HCT116 (cell line): ENCODE data around the gene CMTM8. TPM values are rescaled to one million over a fixed set of nuclear protein-coding genes. Genes with fewer than 3 reads are reported as not detected.

ENCODE experiments used
- ATAC-seq: fragments of 200-7000 bp; cut with Tn5 transposase; 2 replicates; pipeline ENCODE4 v1.9.1; 2020; ENCODE audit warnings: mild to moderate bottlenecking, moderate library complexity
- BruUV-seq: library from RNA; stranded (reverse); fragments of 400-500 nt; replicated peaks from 2 replicates; lab custom pipeline; 2021; lab: Mats Ljungman, UMichigan
- CTCF ChIA-PET: fragments of 300-600 bp; sonication (Branson Sonifier 250); formaldehyde crosslinking; loops from one replicate; lab custom pipeline; 2021; ENCODE audit warnings: antibody characterized with exemption; lab: Charles Lee
- POLR2A ChIA-PET: fragments of 300-600, 350-600 bp; sonication (Branson Sonifier 250); formaldehyde crosslinking; loops from one replicate; lab custom pipeline; 2021; ENCODE audit warnings: antibody characterized with exemption; lab: Charles Lee
- RAD21 ChIA-PET, 2 experiments: fragments of 300-600 bp; sonication (Branson Sonifier 250); formaldehyde crosslinking; loops; one replicate each; lab custom pipeline; 2023; ENCODE audit warnings: low total read pairs in 2 of 2; ENCODE audit not compliant: uncharacterized antibody in 2 of 2, unreplicated experiment in 2 of 2, low non-redundant PET in 1 of 2; lab: Charles Lee
- DNase-seq: peaks from one replicate; pipeline ENCODE4 v3.0.0-alpha.2; 2010; ENCODE audit warnings: low read depth, low spot score
- H2AFZ ChIP-seq: fragments of 200-600 bp; shearing (Covaris generic), sonication (generic); 2 replicates; pipeline ENCODE4 v1.6.1; 2017; ENCODE audit warnings: low read depth, mixed run types, mixed read lengths, antibody characterized with exemption, low read length; ENCODE audit not compliant: poor library complexity, severe bottlenecking
- H3K27ac ChIP-seq: 2 replicates; pipeline ENCODE4 v1.5.1; 2012; ENCODE audit warnings: low read depth, low read length
- H3K27me3 ChIP-seq: fragments of 200-600 bp; sonication (generic); 2 replicates; pipeline ENCODE4 v1.6.1; 2016; ENCODE audit warnings: mixed run types, low read length, mixed read lengths; ENCODE audit not compliant: insufficient read depth
- H3K36me3 ChIP-seq, 2 experiments: fragments of 200-500 bp in 1 of 2; fragments of 200-600 bp in 1 of 2; sonication (Bioruptor generic) in 1 of 2; sonication (generic) in 1 of 2; 2 replicates each; pipeline versions ENCODE4 v1.5.1 to v1.6.1; 2014 to 2016; ENCODE audit warnings: low read length in 2 of 2, inconsistent platforms in 1 of 2, mixed read lengths in 1 of 2, mixed run types in 1 of 2; ENCODE audit not compliant: insufficient read depth in 2 of 2, control insufficient read depth in 1 of 2
- H3K4me1 ChIP-seq, 2 experiments: fragments of 200-600 bp in 1 of 2; sonication (generic) in 1 of 2; 2 replicates each; pipeline versions ENCODE4 v1.5.1 to v1.6.1; 2012 to 2017; ENCODE audit warnings: low read length in 2 of 2, inconsistent platforms in 1 of 2, mild to moderate bottlenecking in 1 of 2, mixed read lengths in 1 of 2, mixed run types in 1 of 2, moderate library complexity in 1 of 2; ENCODE audit not compliant: insufficient read depth in 2 of 2, control insufficient read depth in 1 of 2
- H3K4me2 ChIP-seq: fragments of 200-600 bp; sonication (generic); 2 replicates; pipeline ENCODE4 v1.6.1; 2017; ENCODE audit warnings: mixed run types, low read length, mixed read lengths
- H3K4me3 ChIP-seq, 2 experiments: fragments of 200-600 bp in 1 of 2; sonication (generic) in 1 of 2; replicated peaks in 1 of 2; 2 replicates each; pipeline ENCODE4 v1.5.1; 2011 to 2016; ENCODE audit warnings: low read length in 2 of 2, control low read depth in 1 of 2, low read depth in 1 of 2, mild to moderate bottlenecking in 1 of 2, mixed read lengths in 1 of 2, mixed run types in 1 of 2
- H3K79me2 ChIP-seq: fragments of 200-600 bp; sonication (generic); 2 replicates; pipeline ENCODE4 v1.6.1; 2017; ENCODE audit warnings: mild to moderate bottlenecking, mixed run types, low read length, moderate library complexity, mixed read lengths; ENCODE audit not compliant: insufficient read depth
- H3K9ac ChIP-seq: fragments of 200-600 bp; sonication (generic); 2 replicates; pipeline ENCODE4 v1.6.1; 2016; ENCODE audit warnings: low read length, mixed read lengths
- H3K9me2 ChIP-seq: fragments of 200-600 bp; sonication (generic), shearing (Covaris generic); 2 replicates; pipeline ENCODE4 v1.6.1; 2017; ENCODE audit warnings: mixed run types, mild to moderate bottlenecking, moderate library complexity; ENCODE audit not compliant: insufficient read depth
- H3K9me3 ChIP-seq, 2 experiments: fragments of 200-500 bp in 1 of 2; fragments of 200-600 bp in 1 of 2; sonication (Bioruptor generic) in 1 of 2; sonication (generic) in 1 of 2; 2 replicates each; pipeline ENCODE4 v1.6.1; 2014 to 2017; ENCODE audit warnings: low read length in 2 of 2, mixed read lengths in 2 of 2, inconsistent platforms in 1 of 2, low read depth in 1 of 2, mild to moderate bottlenecking in 1 of 2, mixed run types in 1 of 2, moderate library complexity in 1 of 2; ENCODE audit not compliant: control insufficient read depth in 1 of 2, insufficient read depth in 1 of 2
- H4K20me1 ChIP-seq: fragments of 200-600 bp; sonication (generic), shearing (Covaris generic); 2 replicates; pipeline ENCODE4 v1.6.1; 2017; ENCODE audit warnings: mixed run types, mild to moderate bottlenecking, moderate library complexity; ENCODE audit not compliant: insufficient read depth
- CBX3 ChIP-seq: IDR thresholded peaks from 2 replicates; pipeline ENCODE4 v1.6.1; 2012; ENCODE audit warnings: low read depth
- CEBPB ChIP-seq: IDR thresholded peaks from 2 replicates; pipeline ENCODE4 v1.6.1; 2012; ENCODE audit warnings: low read depth
- EGR1 ChIP-seq: IDR thresholded peaks from 2 replicates; pipeline ENCODE4 v1.6.1; 2012; ENCODE audit warnings: low read depth
- ELF1 ChIP-seq: IDR thresholded peaks from 2 replicates; pipeline ENCODE4 v1.6.1; 2012; ENCODE audit warnings: low read depth, borderline replicate concordance
- EZH2 ChIP-seq: fragments of 200-600 bp; sonication (generic); IDR thresholded peaks from 2 replicates; pipeline ENCODE4 v1.6.1; 2017; ENCODE audit warnings: antibody characterized with exemption, mixed run types
- EZH2phosphoT487 ChIP-seq: fragments of 200-600 bp; IDR thresholded peaks from 2 replicates; pipeline ENCODE4 v1.6.1; 2018; ENCODE audit warnings: antibody characterized with exemption, borderline replicate concordance
- FOSL1 ChIP-seq: IDR thresholded peaks from 2 replicates; pipeline ENCODE4 v1.6.1; 2012; ENCODE audit warnings: low read depth
- POLR2A ChIP-seq: IDR thresholded peaks from 2 replicates; pipeline ENCODE4 v1.7.0; 2011; ENCODE audit warnings: borderline replicate concordance; ENCODE audit not compliant: insufficient read depth, insufficient read length; ENCODE audit errors: extremely low read depth
- POLR2AphosphoS5 ChIP-seq: IDR thresholded peaks from 2 replicates; pipeline ENCODE4 v1.6.1; 2011; ENCODE audit warnings: mild to moderate bottlenecking, low read depth, low read length, moderate library complexity
- RAD21 ChIP-seq: IDR thresholded peaks from 2 replicates; pipeline ENCODE4 v1.6.1; 2012; ENCODE audit warnings: low read depth, mild to moderate bottlenecking
- SP1 ChIP-seq: IDR thresholded peaks from 2 replicates; pipeline ENCODE4 v1.6.1; 2012; ENCODE audit warnings: low read depth
- TCF7L2 ChIP-seq: IDR thresholded peaks from 2 replicates; pipeline ENCODE4 v1.7.0; 2011; ENCODE audit warnings: borderline replicate concordance, inconsistent platforms; ENCODE audit not compliant: insufficient read depth, insufficient read length; ENCODE audit errors: extremely low read depth
- YY1 ChIP-seq: IDR thresholded peaks from 2 replicates; pipeline ENCODE4 v1.6.1; 2011; ENCODE audit warnings: low read length, low read depth, moderate library complexity, mild to moderate bottlenecking; ENCODE audit not compliant: insufficient replicate concordance; ENCODE audit errors: extremely low read depth
- ZFX ChIP-seq: fragments of 450-650 bp; IDR thresholded peaks from 2 replicates; pipeline ENCODE4 v1.6.1; 2017
- ZNF274 ChIP-seq: fragments of 200-500 bp; sonication (Bioruptor generic); IDR thresholded peaks from 2 replicates; pipeline ENCODE4 v1.6.1; 2014; ENCODE audit warnings: mild to moderate bottlenecking, low read depth, low read length, inconsistent platforms
- intact Hi-C: fragments of 100-400 bp; cut with micrococcal nuclease; formaldehyde crosslinking; loops from 2 replicates; pipeline ENCODE4 v1.10.0; 2022
- total RNA-seq: library from RNA; stranded (reverse); gene quantifications from one replicate; pipeline ENCODE4 v1.2.1, GENCODE V29; 2021; ENCODE audit not compliant: unreplicated experiment
- TF ChIP-seq, protein P1 (sequence below): IDR thresholded peaks from 2 replicates; pipeline ENCODE4 v1.6.1; 2012
- TF ChIP-seq, protein P2 (sequence below): IDR thresholded peaks from 2 replicates; pipeline ENCODE4 v1.6.1; 2012; ENCODE audit warnings: low read depth
- TF ChIP-seq, protein P3 (sequence below): IDR thresholded peaks from 2 replicates; pipeline ENCODE4 v1.6.1; 2012
- TF ChIP-seq, protein P4 (sequence below), 3 experiments: fragments of 200-600 bp in 1 of 3; sonication (generic) in 1 of 3; IDR thresholded peaks in 2 of 3; conservative IDR thresholded peaks in 1 of 3; 2 replicates each; pipeline ENCODE4 v1.5.1; 2012 to 2017; ENCODE audit warnings: low read depth in 2 of 3, low read length in 2 of 3, antibody characterized with exemption in 1 of 3, borderline replicate concordance in 1 of 3, control low read depth in 1 of 3, mild to moderate bottlenecking in 1 of 3, mixed read lengths in 1 of 3, mixed run types in 1 of 3, moderate library complexity in 1 of 3; ENCODE audit not compliant: insufficient read depth in 1 of 3
- TF ChIP-seq, protein P5 (sequence below): IDR thresholded peaks from 2 replicates; pipeline ENCODE4 v1.6.1; 2011; ENCODE audit warnings: mild to moderate bottlenecking, low read length, moderate library complexity; ENCODE audit not compliant: insufficient replicate concordance; ENCODE audit errors: extremely low read depth

Gene CMTM8
- total RNA-seq, 1 experiment from 2014 or later, result 19.4 TPM

DNA sequence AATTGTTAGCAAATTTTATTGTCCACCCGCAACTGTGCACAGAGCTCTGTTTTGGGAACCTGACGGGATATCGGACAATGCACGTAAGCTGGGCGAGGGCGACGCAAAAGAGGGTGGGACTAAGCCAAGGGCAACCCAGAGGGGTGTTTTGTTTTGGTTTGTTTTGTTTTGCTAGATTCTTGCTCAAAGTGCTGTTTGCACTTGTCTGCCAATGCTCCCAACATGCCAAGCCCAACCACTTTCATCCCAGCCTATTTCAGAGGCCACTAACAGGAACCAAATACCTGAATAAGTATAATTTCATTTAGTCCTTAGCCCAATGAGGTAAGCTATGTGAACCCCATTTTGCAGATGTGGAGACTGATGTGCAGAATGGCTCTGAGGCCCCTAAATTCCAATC lies 143.4 kb downstream of the CMTM8 start:
- CTCF ChIA-PET, result no interaction called here
- DNase-seq (no peak), ATAC-seq (no peak)
- Histone ChIP-seq H3K4me3 (no peak overlapping the region), H3K36me3 (no peaks in the 10 kb centered on the region), H3K4me1 (peaks cover 0 to 10% of the 10 kb centered on the region in 2 experiments; a peak in 1 of 4 replicates), H3K9ac (no peak overlapping the region), H3K9me2 (no peaks in the 10 kb centered on the region), H2AFZ (no peak overlapping the region), H3K9me3 (no peaks in the 10 kb centered on the region), H3K79me2 (no peaks in the 10 kb centered on the region)
- RAD21 ChIA-PET, result no interaction called here
- intact Hi-C loops, result no loop called here
- no TSS peak for BruUV-seq
- TF ChIP-seq ZFX (no peak), POLR2A (no peak), TCF7L2 (no peak), ZNF274 (no peak), RAD21 (no peak), POLR2AphosphoS5 (no peak), CBX3 (no peak), EZH2 (no peak), EZH2phosphoT487 (no peak), ELF1 (no peak), FOSL1 (no peak), CEBPB (no peak), YY1 (no peak), SP1 (no peak), EGR1 (no peak)
- TF ChIP-seq, protein P1, sequence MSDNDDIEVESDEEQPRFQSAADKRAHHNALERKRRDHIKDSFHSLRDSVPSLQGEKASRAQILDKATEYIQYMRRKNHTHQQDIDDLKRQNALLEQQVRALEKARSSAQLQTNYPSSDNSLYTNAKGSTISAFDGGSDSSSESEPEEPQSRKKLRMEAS, result no peak
- TF ChIP-seq, protein P2, sequence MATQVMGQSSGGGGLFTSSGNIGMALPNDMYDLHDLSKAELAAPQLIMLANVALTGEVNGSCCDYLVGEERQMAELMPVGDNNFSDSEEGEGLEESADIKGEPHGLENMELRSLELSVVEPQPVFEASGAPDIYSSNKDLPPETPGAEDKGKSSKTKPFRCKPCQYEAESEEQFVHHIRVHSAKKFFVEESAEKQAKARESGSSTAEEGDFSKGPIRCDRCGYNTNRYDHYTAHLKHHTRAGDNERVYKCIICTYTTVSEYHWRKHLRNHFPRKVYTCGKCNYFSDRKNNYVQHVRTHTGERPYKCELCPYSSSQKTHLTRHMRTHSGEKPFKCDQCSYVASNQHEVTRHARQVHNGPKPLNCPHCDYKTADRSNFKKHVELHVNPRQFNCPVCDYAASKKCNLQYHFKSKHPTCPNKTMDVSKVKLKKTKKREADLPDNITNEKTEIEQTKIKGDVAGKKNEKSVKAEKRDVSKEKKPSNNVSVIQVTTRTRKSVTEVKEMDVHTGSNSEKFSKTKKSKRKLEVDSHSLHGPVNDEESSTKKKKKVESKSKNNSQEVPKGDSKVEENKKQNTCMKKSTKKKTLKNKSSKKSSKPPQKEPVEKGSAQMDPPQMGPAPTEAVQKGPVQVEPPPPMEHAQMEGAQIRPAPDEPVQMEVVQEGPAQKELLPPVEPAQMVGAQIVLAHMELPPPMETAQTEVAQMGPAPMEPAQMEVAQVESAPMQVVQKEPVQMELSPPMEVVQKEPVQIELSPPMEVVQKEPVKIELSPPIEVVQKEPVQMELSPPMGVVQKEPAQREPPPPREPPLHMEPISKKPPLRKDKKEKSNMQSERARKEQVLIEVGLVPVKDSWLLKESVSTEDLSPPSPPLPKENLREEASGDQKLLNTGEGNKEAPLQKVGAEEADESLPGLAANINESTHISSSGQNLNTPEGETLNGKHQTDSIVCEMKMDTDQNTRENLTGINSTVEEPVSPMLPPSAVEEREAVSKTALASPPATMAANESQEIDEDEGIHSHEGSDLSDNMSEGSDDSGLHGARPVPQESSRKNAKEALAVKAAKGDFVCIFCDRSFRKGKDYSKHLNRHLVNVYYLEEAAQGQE, result no peak
- TF ChIP-seq, protein P3, sequence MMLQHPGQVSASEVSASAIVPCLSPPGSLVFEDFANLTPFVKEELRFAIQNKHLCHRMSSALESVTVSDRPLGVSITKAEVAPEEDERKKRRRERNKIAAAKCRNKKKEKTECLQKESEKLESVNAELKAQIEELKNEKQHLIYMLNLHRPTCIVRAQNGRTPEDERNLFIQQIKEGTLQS, result no peak
- TF ChIP-seq, protein P4, sequence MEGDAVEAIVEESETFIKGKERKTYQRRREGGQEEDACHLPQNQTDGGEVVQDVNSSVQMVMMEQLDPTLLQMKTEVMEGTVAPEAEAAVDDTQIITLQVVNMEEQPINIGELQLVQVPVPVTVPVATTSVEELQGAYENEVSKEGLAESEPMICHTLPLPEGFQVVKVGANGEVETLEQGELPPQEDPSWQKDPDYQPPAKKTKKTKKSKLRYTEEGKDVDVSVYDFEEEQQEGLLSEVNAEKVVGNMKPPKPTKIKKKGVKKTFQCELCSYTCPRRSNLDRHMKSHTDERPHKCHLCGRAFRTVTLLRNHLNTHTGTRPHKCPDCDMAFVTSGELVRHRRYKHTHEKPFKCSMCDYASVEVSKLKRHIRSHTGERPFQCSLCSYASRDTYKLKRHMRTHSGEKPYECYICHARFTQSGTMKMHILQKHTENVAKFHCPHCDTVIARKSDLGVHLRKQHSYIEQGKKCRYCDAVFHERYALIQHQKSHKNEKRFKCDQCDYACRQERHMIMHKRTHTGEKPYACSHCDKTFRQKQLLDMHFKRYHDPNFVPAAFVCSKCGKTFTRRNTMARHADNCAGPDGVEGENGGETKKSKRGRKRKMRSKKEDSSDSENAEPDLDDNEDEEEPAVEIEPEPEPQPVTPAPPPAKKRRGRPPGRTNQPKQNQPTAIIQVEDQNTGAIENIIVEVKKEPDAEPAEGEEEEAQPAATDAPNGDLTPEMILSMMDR (IDR thresholded peaks at IDR 0.05 in 2 of 3, conservative IDR thresholded peaks at IDR 0.05 in 1 of 3; ENCODE audit: borderline replicate concordance in 1 of 3, insufficient read depth in 1 of 3, low read depth in 2 of 3, low read length in 2 of 3), result no peak
- TF ChIP-seq, protein P5, sequence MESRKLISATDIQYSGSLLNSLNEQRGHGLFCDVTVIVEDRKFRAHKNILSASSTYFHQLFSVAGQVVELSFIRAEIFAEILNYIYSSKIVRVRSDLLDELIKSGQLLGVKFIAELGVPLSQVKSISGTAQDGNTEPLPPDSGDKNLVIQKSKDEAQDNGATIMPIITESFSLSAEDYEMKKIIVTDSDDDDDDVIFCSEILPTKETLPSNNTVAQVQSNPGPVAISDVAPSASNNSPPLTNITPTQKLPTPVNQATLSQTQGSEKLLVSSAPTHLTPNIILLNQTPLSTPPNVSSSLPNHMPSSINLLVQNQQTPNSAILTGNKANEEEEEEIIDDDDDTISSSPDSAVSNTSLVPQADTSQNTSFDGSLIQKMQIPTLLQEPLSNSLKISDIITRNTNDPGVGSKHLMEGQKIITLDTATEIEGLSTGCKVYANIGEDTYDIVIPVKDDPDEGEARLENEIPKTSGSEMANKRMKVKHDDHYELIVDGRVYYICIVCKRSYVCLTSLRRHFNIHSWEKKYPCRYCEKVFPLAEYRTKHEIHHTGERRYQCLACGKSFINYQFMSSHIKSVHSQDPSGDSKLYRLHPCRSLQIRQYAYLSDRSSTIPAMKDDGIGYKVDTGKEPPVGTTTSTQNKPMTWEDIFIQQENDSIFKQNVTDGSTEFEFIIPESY, result no peak
- TF ChIP-seq, all 23 proteins: peak for 0
- H3K27ac ChIP-seq, result no peak overlapping the region
- POLR2A ChIA-PET, result no interaction called here
- no peak overlapping the region for H3K4me2 ChIP-seq
- no peaks in the 10 kb centered on the region for H3K27me3 ChIP-seq
- H4K20me1 ChIP-seq, result no peaks in the 10 kb centered on the region
